Right lobe of liver (tissue), 6 donors: Measurements from ENCODE around the gene LIN7C. TPM values are rescaled to one million over a fixed set of nuclear protein-coding genes. Genes with fewer than 3 reads are reported as not detected.

Experiments
- ATAC-seq, 4 donors: fragments of 200-7000 bp; cut with Tn5 transposase; one replicate each; pipeline ENCODE4 v1.9.1; 2020; ENCODE audit warnings: mild to moderate bottlenecking in 4 of 4, moderate library complexity in 4 of 4
- DNase-seq, 3 donors: peaks; one replicate each; pipeline ENCODE4 v3.0.0-alpha.2; 2020
- H3K27ac ChIP-seq, 3 donors: fragments of 200-600 bp; one replicate each; pipeline ENCODE4 v1.8.0; 2022
- H3K27me3 ChIP-seq, 2 donors: fragments of 200-600 bp; one replicate each; pipeline ENCODE4 v1.8.0; 2022
- H3K36me3 ChIP-seq, 4 donors: fragments of 200-600 bp; sonication (generic) in 1 of 4; one replicate each; pipeline versions ENCODE4 v1.5.1 to v1.8.0; 2017 to 2022; ENCODE audit warnings: control low read depth in 1 of 4
- H3K4me1 ChIP-seq, 4 donors: fragments of 200-600 bp; sonication (generic) in 1 of 4; one replicate each; pipeline versions ENCODE4 v1.5.1 to v1.8.0; 2017 to 2022; ENCODE audit warnings: control low read depth in 1 of 4
- H3K4me3 ChIP-seq, 3 donors: fragments of 200-600 bp; one replicate each; pipeline ENCODE4 v1.8.0; 2022
- H3K9me3 ChIP-seq, 4 donors: fragments of 200-600 bp; sonication (generic) in 1 of 4; one replicate each; pipeline versions ENCODE4 v1.5.1 to v1.8.0; 2017 to 2022; ENCODE audit warnings: control low read depth in 1 of 4
- CTCF ChIP-seq, 4 donors: fragments of 200-600 bp in 3 of 4; fragments of 450-650 bp in 1 of 4; IDR thresholded peaks; one replicate each; pipeline versions ENCODE4 v1.5.1 to v1.8.0; 2016 to 2022; ENCODE audit warnings: antibody characterized with exemption in 4 of 4, mild to moderate bottlenecking in 2 of 4
- POLR2A ChIP-seq: fragments of 450-650 bp; IDR thresholded peaks from one replicate; pipeline ENCODE4 v1.6.1; 2017; ENCODE audit warnings: antibody characterized with exemption, mild to moderate bottlenecking
- WGBS: methylation state at CpG from one replicate; pipeline ENCODE4 v1.1.6; 2018; ENCODE audit warnings: low coverage, low lambda C conversion rate; ENCODE audit not compliant: insufficient coverage; ENCODE audit errors: missing lambda C conversion rate; 5-methylcytosine and 5-hydroxymethylcytosine counted together
- intact Hi-C, 2 donors: fragments of 100-400 bp; cut with DNase I; formaldehyde crosslinking; loops; one replicate each; pipeline versions ENCODE4 v1.11.2 to v1.14.1; 2022
- total RNA-seq, 6 experiments: library from RNA; depleted of rRNA in 2 of 6; stranded (reverse); fragments of >200 nt in 2 of 6; fragmentation: NEBNext Ultra II Directional in 3 of 6; extraction: Animal tissue kit (Norgen Biotek cat#: 25700) in 3 of 6; gene quantifications; one replicate each; pipeline versions ENCODE4 v1.1.0 to v1.2.4, GENCODE V29; 2016 to 2023
- donor health status: DM: no; HTN: yes; CAD: no.
- donor health status: DM: no; HTN: no; CAD: no.
- donor health status: DM: no; HTN: no; CAD: no.
- donor health status: DM: no; HTN: yes; CAD: no.
- donor health status: DM: no; HTN: yes; CAD: no.

Gene LIN7C
- total RNA-seq, 6 experiments from 2014 or later: 22.6 to 33.2 (median 27.1) TPM

GRCh38 chr11:27551127-27551526, 44.6 kb upstream of the LIN7C start:
- Histone ChIP-seq H3K27me3 (no peaks in the 10 kb centered on the region), H3K9me3 (no peaks in the 10 kb centered on the region), H3K27ac (no peak overlapping the region), H3K4me3 (no peak overlapping the region), H3K36me3 (no peaks in the 10 kb centered on the region), H3K4me1 (peaks cover 0 to 3% (median 0%) of the 10 kb centered on the region in 4 donors)
- ATAC-seq (no peak), DNase-seq (no peak)
- no peak for TF ChIP-seq CTCF (IDR thresholded peaks at IDR 0.05)
- TF ChIP-seq POLR2A: no peak
- intact Hi-C loops: no loop called here

- peaks cover 0 to 12% (median 5%) of the 10 kb centered on the region in 4 donors for H3K4me1 ChIP-seq
- H3K9me3 ChIP-seq: no peaks in the 10 kb centered on the region
- TF ChIP-seq CTCF (IDR thresholded peaks at IDR 0.05) (no peak), POLR2A (no peak)
- H3K4me3 ChIP-seq: no peak overlapping the region
- intact Hi-C loops: no loop called here
- no peak for DNase-seq
- peak overlapping the region in 2 of 3 donors; percentile 63 to 82 for H3K27ac ChIP-seq
- no peaks in the 10 kb centered on the region for H3K27me3 ChIP-seq
- no peaks in the 10 kb centered on the region for H3K36me3 ChIP-seq
- peak; percentile 24 to 54 (median 44) for ATAC-seq
Measured at GRCh38 chr11:27545946-27546345, 39.4 kb upstream of the LIN7C start.

GRCh38 chr11:27545035-27545434, 38.5 kb upstream of the LIN7C start:
- 20% methylated on average over 3 of the region's 3 CpGs for WGBS
- intact Hi-C loops: no loop called here
- Histone ChIP-seq H3K36me3 (no peaks in the 10 kb centered on the region), H3K4me3 (no peak overlapping the region), H3K9me3 (no peaks in the 10 kb centered on the region), H3K4me1 (peaks cover 0 to 12% (median 5%) of the 10 kb centered on the region in 4 donors), H3K27me3 (no peaks in the 10 kb centered on the region), H3K27ac (peak overlapping the region in 2 of 3 donors; percentile 63 to 82)
- peak in 1 of 3 donors; percentile 59 for DNase-seq
- TF ChIP-seq POLR2A (no peak), CTCF (IDR thresholded peaks at IDR 0.05) (no peak)
- peak; percentile 85 to 95 (median 90) for ATAC-seq

GRCh38 chr11:27541790-27542189, 35.2 kb upstream of the LIN7C start:
- Histone ChIP-seq H3K9me3 (no peaks in the 10 kb centered on the region), H3K4me3 (no peak overlapping the region), H3K27ac (no peak overlapping the region), H3K36me3 (no peaks in the 10 kb centered on the region), H3K27me3 (no peaks in the 10 kb centered on the region), H3K4me1 (peaks cover 0 to 12% (median 5%) of the 10 kb centered on the region in 4 donors)
- 73% methylated on average over 2 of the region's 2 CpGs for WGBS
- TF ChIP-seq POLR2A (no peak), CTCF (IDR thresholded peaks at IDR 0.05) (no peak)
- intact Hi-C loops: no loop called here
- ATAC-seq (no peak), DNase-seq (no peak)

GRCh38 chr11:27540051-27540450, 33.5 kb upstream of the LIN7C start:
- TF ChIP-seq CTCF (IDR thresholded peaks at IDR 0.05): no peak
- no peak for TF ChIP-seq POLR2A
- no peaks in the 10 kb centered on the region for H3K27me3 ChIP-seq
- H3K27ac ChIP-seq: no peak overlapping the region
- DNase-seq (no peak), ATAC-seq (no peak)
- no peaks in the 10 kb centered on the region for H3K9me3 ChIP-seq
- no peaks in the 10 kb centered on the region for H3K36me3 ChIP-seq
- intact Hi-C loops: no loop called here
- no peak overlapping the region for H3K4me3 ChIP-seq
- no peaks in the 10 kb centered on the region for H3K4me1 ChIP-seq
